Measurements from ENCODE around the gene SLC4A5. TPM values are rescaled to one million over a fixed set of nuclear protein-coding genes. Genes with fewer than 3 reads are reported as not detected.

The SLC4A5 gene
- total RNA-seq, 1 experiment from 2014 or later: 0.70 TPM

DNA sequence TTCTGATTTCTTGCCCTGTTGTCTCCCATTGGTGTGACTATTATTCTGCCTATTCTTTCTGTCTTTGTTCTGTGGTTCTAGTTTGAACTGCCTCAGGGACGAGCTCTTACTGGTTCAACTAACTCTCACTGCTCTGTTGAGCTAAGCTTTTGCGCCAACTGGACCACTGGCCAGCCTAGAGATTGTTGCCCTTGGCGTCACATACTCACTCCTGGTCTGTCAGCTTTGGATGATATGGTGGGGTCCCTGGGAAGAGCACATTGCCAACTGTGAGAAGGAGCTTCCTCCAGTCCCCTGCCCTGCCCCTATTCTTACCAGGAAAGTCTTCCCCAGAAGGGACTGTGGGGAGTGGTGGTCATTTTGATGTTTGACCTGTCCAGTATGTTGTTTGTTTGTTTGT, 138.8 kb downstream of the SLC4A5 start:
- ChIA-PET CTCF (interaction anchor here (0.6 to 1.9 kb wide), 2 partner anchors 25 to 130 kb away, joined by 3 to 7 read pairs; no protein-coding TSS in a partner anchor), POLR2A (interaction anchor here (1.1 to 3.0 kb wide), 6 partner anchors 12 to 238 kb away, joined by 3 to 40 read pairs (median 5); partner anchors contain the start of gene MOB1A)
- Mint-ChIP-seq H3K36me3 (ENCODE audit: insufficient read depth, unreplicated experiment) (peaks cover 75% of the 10 kb centered on the region), H3K27ac (ENCODE audit: low read depth, unreplicated experiment) (peak overlapping the region; percentile 75), H3K9me3 (ENCODE audit: unreplicated experiment) (no peaks in the 10 kb centered on the region), H3K4me1 (ENCODE audit: insufficient read depth, unreplicated experiment) (peaks cover 47% of the 10 kb centered on the region), H3K27me3 (ENCODE audit: insufficient read depth, unreplicated experiment) (no peaks in the 10 kb centered on the region), H3K4me3 (ENCODE audit: unreplicated experiment) (peak overlapping the region; percentile 41)
- intact Hi-C loops (cut with micrococcal nuclease): no loop called here
- TF ChIP-seq, protein P1, sequence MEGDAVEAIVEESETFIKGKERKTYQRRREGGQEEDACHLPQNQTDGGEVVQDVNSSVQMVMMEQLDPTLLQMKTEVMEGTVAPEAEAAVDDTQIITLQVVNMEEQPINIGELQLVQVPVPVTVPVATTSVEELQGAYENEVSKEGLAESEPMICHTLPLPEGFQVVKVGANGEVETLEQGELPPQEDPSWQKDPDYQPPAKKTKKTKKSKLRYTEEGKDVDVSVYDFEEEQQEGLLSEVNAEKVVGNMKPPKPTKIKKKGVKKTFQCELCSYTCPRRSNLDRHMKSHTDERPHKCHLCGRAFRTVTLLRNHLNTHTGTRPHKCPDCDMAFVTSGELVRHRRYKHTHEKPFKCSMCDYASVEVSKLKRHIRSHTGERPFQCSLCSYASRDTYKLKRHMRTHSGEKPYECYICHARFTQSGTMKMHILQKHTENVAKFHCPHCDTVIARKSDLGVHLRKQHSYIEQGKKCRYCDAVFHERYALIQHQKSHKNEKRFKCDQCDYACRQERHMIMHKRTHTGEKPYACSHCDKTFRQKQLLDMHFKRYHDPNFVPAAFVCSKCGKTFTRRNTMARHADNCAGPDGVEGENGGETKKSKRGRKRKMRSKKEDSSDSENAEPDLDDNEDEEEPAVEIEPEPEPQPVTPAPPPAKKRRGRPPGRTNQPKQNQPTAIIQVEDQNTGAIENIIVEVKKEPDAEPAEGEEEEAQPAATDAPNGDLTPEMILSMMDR (IDR thresholded peaks at IDR 0.05; ENCODE audit: unreplicated experiment): no peak
- DNase-seq (ENCODE audit: unreplicated experiment): no peak
- BruUV-seq (replicated peaks): no TSS peak

DNA sequence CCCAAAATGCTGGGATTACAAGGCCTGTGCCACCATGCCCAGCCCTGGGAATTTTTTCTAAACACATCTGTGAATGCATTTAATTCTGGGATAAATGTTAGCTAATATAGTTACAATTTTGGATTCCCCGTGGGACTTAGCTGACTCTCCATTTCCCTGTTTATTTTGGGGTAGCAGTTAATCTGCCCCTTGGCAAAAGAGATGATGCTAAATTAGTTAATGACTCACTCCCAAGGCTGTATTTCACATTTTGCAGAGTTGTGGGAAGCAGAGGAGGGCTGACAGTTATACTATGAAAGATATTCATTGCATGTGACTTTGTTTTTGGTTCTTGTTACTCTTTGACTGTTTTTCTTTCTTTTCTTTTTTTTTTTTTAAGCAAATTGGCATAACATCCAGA, 141.6 kb downstream of the SLC4A5 start:
- peaks cover 53% of the 10 kb centered on the region for H3K4me1 Mint-ChIP-seq (ENCODE audit: insufficient read depth, unreplicated experiment)
- H3K36me3 Mint-ChIP-seq (ENCODE audit: insufficient read depth, unreplicated experiment): peaks cover 55% of the 10 kb centered on the region
- no TSS peak for BruUV-seq (replicated peaks)
- DNase-seq (ENCODE audit: unreplicated experiment): peak; percentile 69
- H3K9me3 Mint-ChIP-seq (ENCODE audit: unreplicated experiment): no peaks in the 10 kb centered on the region
- intact Hi-C loops (cut with micrococcal nuclease): no loop called here
- H3K27ac Mint-ChIP-seq (ENCODE audit: low read depth, unreplicated experiment): peak overlapping the region; percentile 66
- H3K27me3 Mint-ChIP-seq (ENCODE audit: insufficient read depth, unreplicated experiment): no peaks in the 10 kb centered on the region
- ChIA-PET CTCF (interaction anchor here (0.6 to 1.2 kb wide), 3 partner anchors 24 to 134 kb away, joined by 3 to 7 read pairs (median 4); no protein-coding TSS in a partner anchor), POLR2A (interaction anchor here (0.5 to 1.3 kb wide), 3 partner anchors 23 to 276 kb away, joined by 3 to 6 read pairs (median 6); partner anchors contain the start of gene MOB1A)
- peak overlapping the region; percentile 94 for H3K4me3 Mint-ChIP-seq (ENCODE audit: unreplicated experiment)
- TF ChIP-seq, protein P1 (IDR thresholded peaks at IDR 0.05; ENCODE audit: unreplicated experiment): no peak

DNA sequence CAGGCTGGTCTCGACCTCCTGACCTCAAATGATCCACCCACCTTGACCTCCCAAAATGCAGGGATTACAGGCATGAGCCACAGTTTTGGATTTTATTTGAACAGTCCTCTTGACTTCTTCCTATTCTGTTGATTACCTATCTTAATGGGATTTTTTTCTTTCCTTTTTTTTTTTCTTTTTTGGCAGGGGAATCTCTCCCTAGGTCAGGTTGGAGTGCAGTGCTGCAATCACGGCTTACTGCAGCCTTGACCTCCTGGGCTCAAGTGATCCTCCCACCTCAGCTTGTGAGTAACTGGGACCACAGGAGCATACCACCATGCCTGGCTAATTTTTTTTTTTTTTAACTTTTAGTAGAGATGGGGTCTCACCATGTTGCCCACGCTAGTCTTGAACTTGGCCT, 142.0 kb downstream of the SLC4A5 start:
- TF ChIP-seq, protein P1 (IDR thresholded peaks at IDR 0.05; ENCODE audit: unreplicated experiment): no peak
- peak overlapping the region; percentile 66 for H3K27ac Mint-ChIP-seq (ENCODE audit: low read depth, unreplicated experiment)

DNA sequence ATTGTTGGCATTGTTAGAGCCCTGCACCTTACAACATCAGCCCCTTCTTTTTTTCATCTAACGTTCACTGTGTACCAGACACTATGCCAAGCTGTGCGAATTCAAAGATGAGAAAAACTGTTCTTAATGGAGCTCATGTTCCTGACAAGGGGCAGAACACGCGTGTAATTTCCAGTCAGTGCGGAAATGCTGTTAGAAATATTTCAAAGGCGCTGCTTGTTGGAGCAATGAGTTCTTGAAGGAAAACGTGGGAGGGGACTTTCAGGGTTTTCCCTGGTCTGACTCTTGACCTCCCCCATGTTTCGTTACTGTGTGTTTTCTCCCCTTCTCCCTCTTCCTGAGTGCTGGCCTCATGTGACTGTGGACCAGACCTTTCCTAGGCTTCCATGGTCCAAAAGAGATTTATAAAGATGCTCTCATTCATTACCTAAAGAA, 143.3 kb downstream of the SLC4A5 start:
- Mint-ChIP-seq H3K27me3 (ENCODE audit: insufficient read depth, unreplicated experiment) (no peaks in the 10 kb centered on the region), H3K27ac (ENCODE audit: low read depth, unreplicated experiment) (peak overlapping the region; percentile 97), H3K9me3 (ENCODE audit: unreplicated experiment) (no peaks in the 10 kb centered on the region), H3K36me3 (ENCODE audit: insufficient read depth, unreplicated experiment) (peaks cover 40% of the 10 kb centered on the region), H3K4me1 (ENCODE audit: insufficient read depth, unreplicated experiment) (peaks cover 37% of the 10 kb centered on the region), H3K4me3 (ENCODE audit: unreplicated experiment) (peak overlapping the region; percentile 94)
- POLR2A ChIA-PET: interaction anchor here (0.7 to 5.6 kb wide), 16 partner anchors 12 to 436 kb away, joined by 3 to 148 read pairs (median 4); partner anchors contain the start of genes BOLA3, MOB1A and STAMBP
- CTCF ChIA-PET: interaction anchor here (0.6 to 1.7 kb wide), 7 partner anchors 19 to 378 kb away, joined by 3 to 7 read pairs (median 4); no protein-coding TSS in a partner anchor
- TSS peak; percentile 27 for BruUV-seq (replicated peaks)
- TF ChIP-seq, protein P1 (IDR thresholded peaks at IDR 0.05; ENCODE audit: unreplicated experiment): no peak
- DNase-seq (ENCODE audit: unreplicated experiment): no peak
- intact Hi-C loops (cut with micrococcal nuclease): loop anchor here (1.0 to 2.0 kb wide), 2 partner anchors 22 to 79 kb away; partner anchors contain the start of gene MOB1A

More for the DNA sequence above, 142.0 kb downstream of the SLC4A5 start:
- BruUV-seq (replicated peaks): no TSS peak
- Mint-ChIP-seq H3K9me3 (ENCODE audit: unreplicated experiment) (no peaks in the 10 kb centered on the region), H3K4me3 (ENCODE audit: unreplicated experiment) (peak overlapping the region; percentile 94), H3K4me1 (ENCODE audit: insufficient read depth, unreplicated experiment) (peaks cover 50% of the 10 kb centered on the region), H3K36me3 (ENCODE audit: insufficient read depth, unreplicated experiment) (peaks cover 51% of the 10 kb centered on the region), H3K27me3 (ENCODE audit: insufficient read depth, unreplicated experiment) (no peaks in the 10 kb centered on the region)
- ChIA-PET CTCF (interaction anchor here (0.6 to 1.2 kb wide), 3 partner anchors 23 to 133 kb away, joined by 3 to 4 read pairs (median 3); no protein-coding TSS in a partner anchor), POLR2A (interaction anchor here (0.7 to 5.6 kb wide), 6 partner anchors 13 to 424 kb away, joined by 3 to 148 read pairs (median 22); partner anchors contain the start of genes BOLA3, MOB1A and STAMBP)
- intact Hi-C loops (cut with micrococcal nuclease): no loop called here
- no peak for DNase-seq (ENCODE audit: unreplicated experiment)
